Nephron (organoid): ENCODE data around the gene TNFSF13.

ENCODE experiments used
- H3K27ac Mint-ChIP-seq, 3 experiments: 2 replicates each; pipeline ENCODE4 v1.8.0; 2020; ENCODE audit warnings: mixed read lengths in 3 of 3, mild to moderate bottlenecking in 2 of 3, moderate library complexity in 1 of 3
- H3K27me3 Mint-ChIP-seq: 2 replicates; pipeline ENCODE4 v1.8.0; 2021; ENCODE audit warnings: low read depth, mild to moderate bottlenecking, moderate library complexity, mixed read lengths
- H3K36me3 Mint-ChIP-seq: 2 replicates; pipeline ENCODE4 v1.8.0; 2020; ENCODE audit warnings: low read depth, mixed read lengths
- H3K4me1 Mint-ChIP-seq: 2 replicates; pipeline ENCODE4 v1.8.0; 2020; ENCODE audit warnings: mixed read lengths
- H3K4me3 Mint-ChIP-seq, 3 experiments: 2 replicates each; pipeline ENCODE4 v1.8.0; 2020; ENCODE audit warnings: mild to moderate bottlenecking in 3 of 3, mixed read lengths in 3 of 3, moderate library complexity in 2 of 3
- H3K9me3 Mint-ChIP-seq: 2 replicates; pipeline ENCODE4 v1.8.0; 2020; ENCODE audit warnings: mixed read lengths
- CTCF ChIP-seq, 3 experiments: fragments of 200-600 bp; sonication (generic); IDR thresholded peaks; one replicate each; pipeline ENCODE4 v1.5.0; 2021; ENCODE audit warnings: antibody characterized with exemption in 3 of 3; ENCODE audit not compliant: unreplicated experiment in 3 of 3

The TNFSF13 gene

GRCh38 chr17:7559320-7560171, 996 bp downstream of the TNFSF13 start:
- Mint-ChIP-seq H3K27ac (peak overlapping the region; percentile 96 to 100 (median 100)), H3K4me3 (peak overlapping the region; percentile 88 to 99 (median 90))
- TF ChIP-seq CTCF (IDR thresholded peaks at IDR 0.05; ENCODE audit: unreplicated experiment in 3 of 3), result no peak

GRCh38 chr17:7560172-7561027, 1.9 kb downstream of the TNFSF13 start:
- peaks cover 55% of the 10 kb centered on the region for H3K4me1 Mint-ChIP-seq
- H3K9me3 Mint-ChIP-seq, result no peaks in the 10 kb centered on the region
- H3K27ac Mint-ChIP-seq, result peak overlapping the region; percentile 96 to 100 (median 100)
- TF ChIP-seq CTCF (IDR thresholded peaks at IDR 0.05; ENCODE audit: unreplicated experiment in 3 of 3), result peak in 2 of 3 experiments; percentile 38 to 58
- H3K27me3 Mint-ChIP-seq, result no peaks in the 10 kb centered on the region
- H3K36me3 Mint-ChIP-seq, result peaks cover 16% of the 10 kb centered on the region
- peak overlapping the region; percentile 88 to 99 (median 90) for H3K4me3 Mint-ChIP-seq

More at GRCh38 chr17:7559320-7560171, 996 bp downstream of the TNFSF13 start:
- H3K36me3 Mint-ChIP-seq, result peaks cover 10% of the 10 kb centered on the region
- no peaks in the 10 kb centered on the region for H3K27me3 Mint-ChIP-seq
- H3K4me1 Mint-ChIP-seq, result peaks cover 59% of the 10 kb centered on the region
- no peaks in the 10 kb centered on the region for H3K9me3 Mint-ChIP-seq

- no peaks in the 10 kb centered on the region for H3K9me3 Mint-ChIP-seq
- peak; percentile 78 to 82 (median 80) for TF ChIP-seq CTCF (IDR thresholded peaks at IDR 0.05; ENCODE audit: unreplicated experiment in 3 of 3)
- H3K36me3 Mint-ChIP-seq, result peaks cover 22% of the 10 kb centered on the region
- peaks cover 50% of the 10 kb centered on the region for H3K4me1 Mint-ChIP-seq
- no peaks in the 10 kb centered on the region for H3K27me3 Mint-ChIP-seq
- H3K27ac Mint-ChIP-seq, result peak overlapping the region; percentile 96 to 100 (median 100)
- H3K4me3 Mint-ChIP-seq, result peak overlapping the region; percentile 88 to 99 (median 90)
These were observed 2.6 kb downstream of the TNFSF13 start for GRCh38 chr17:7561028-7561575.

GRCh38 chr17:7561589-7562207, 3.1 kb downstream of the TNFSF13 start, which contains the start of gene SENP3:
Gene SENP3, plus strand, starts transcription at chr17:7561919. Its CDS starts 1,158 bp downstream, at chr17:7563077.
- H3K36me3 Mint-ChIP-seq, result peaks cover 25% of the 10 kb centered on the region
- no peak for TF ChIP-seq CTCF (IDR thresholded peaks at IDR 0.05; ENCODE audit: unreplicated experiment in 3 of 3)
- H3K27ac Mint-ChIP-seq, result peak within 1 kb of the TSS; percentile 96 to 100 (median 100)
- H3K27me3 Mint-ChIP-seq, result no peaks in the 10 kb centered on the region
- H3K4me3 Mint-ChIP-seq, result peak within 1 kb of the TSS; percentile 93 to 99 (median 95)
- H3K4me1 Mint-ChIP-seq, result peaks cover 50% of the 10 kb centered on the region
- no peaks in the 10 kb centered on the region for H3K9me3 Mint-ChIP-seq

GRCh38 chr17:7562208-7562605, 3.7 kb downstream of the TNFSF13 start:
- Mint-ChIP-seq H3K4me1 (peaks cover 50% of the 10 kb centered on the region), H3K27me3 (no peaks in the 10 kb centered on the region), H3K36me3 (peaks cover 29% of the 10 kb centered on the region), H3K27ac (peak overlapping the region; percentile 55 to 94 (median 91)), H3K9me3 (no peaks in the 10 kb centered on the region), H3K4me3 (peak overlapping the region; percentile 93 to 99 (median 95))
- TF ChIP-seq CTCF (IDR thresholded peaks at IDR 0.05; ENCODE audit: unreplicated experiment in 3 of 3), result no peak
